GM18870 (cell line): ENCODE data around the gene DOCK3.
"Not testable (repeated sequence)": the region's sequence is repeated elsewhere in the genome, so short reads cannot be mapped to it uniquely, and the experiment has no call there.

ENCODE experiments used
- ATAC-seq: cut with Tn5 transposase; IDR thresholded peaks from one replicate; pipeline ENCODE4 v1.9.1; 2021; ENCODE audit warnings: moderate library complexity; ENCODE audit not compliant: unreplicated experiment

DOCK3 gene

DNA sequence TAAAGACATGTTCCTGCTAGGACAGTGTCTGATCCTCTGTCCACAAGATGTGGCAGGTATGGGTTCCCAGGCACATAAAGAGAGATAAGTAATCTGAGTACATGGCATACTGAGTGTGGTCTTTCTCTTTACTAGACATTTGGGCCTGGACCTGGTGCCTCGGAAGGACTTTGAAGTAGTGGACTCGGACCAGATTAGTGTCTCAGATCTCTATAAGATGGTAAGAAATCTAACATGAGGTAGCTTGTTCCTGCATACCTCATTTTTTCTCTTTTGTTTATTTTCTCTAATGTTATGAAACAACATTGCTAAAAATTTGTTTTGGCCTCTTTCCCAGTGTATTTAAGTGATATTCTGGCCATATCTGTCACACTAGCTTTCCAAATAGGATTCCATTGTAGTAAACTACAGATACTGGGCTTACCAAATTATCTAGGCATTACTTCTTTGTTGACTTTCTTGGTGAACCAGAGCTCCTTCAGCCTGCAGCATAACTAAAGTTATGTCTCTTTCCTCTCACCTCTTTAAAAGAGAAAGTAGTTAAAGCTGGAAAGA lies 400.6 kb downstream of the DOCK3 start:
- ATAC-seq, result no peak

- no peak for ATAC-seq
Observed at GRCh38 chr3:51082363-51082762, 407.6 kb downstream of the DOCK3 start.

DNA sequence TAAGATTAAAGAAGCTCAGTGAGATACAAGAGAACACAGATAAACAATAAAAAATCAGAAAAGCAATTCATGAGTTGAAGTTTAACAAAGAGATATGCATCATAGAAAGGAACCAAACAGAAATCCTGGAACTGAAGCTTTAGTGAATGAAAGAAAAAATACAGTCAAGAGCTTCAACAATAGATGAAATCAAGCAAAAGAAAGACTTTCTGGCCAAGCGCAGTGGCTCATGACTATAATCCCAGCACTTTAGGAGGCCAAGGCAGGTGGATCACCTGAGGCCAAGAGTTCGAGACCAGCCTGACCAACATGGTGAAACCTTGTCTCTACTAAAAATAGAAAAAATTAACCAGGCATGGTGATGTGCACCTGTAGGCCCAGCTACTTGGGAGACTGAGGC lies 408.8 kb downstream of the DOCK3 start:
- no peak for ATAC-seq

DNA sequence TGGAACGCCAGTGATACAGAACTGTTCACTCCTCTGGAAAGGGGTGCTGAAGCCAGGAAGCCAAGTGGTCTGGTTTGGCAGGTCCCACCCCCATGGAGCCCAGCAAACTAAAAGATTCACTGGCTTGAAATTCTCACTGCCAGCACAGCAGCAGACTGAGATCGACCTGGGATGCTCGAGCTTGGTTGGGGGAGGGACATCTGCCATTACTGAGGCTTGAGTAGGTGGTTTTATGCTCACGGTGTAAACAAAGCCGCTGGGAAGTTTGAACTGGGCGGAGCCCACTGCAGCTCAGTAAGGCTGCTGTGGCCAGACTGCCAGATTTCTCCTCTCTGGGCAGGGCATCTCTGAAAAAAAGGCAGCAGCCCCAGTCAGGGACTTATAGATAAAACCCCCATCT lies 417.4 kb downstream of the DOCK3 start:
- ATAC-seq, result not testable (repeated sequence)

DNA sequence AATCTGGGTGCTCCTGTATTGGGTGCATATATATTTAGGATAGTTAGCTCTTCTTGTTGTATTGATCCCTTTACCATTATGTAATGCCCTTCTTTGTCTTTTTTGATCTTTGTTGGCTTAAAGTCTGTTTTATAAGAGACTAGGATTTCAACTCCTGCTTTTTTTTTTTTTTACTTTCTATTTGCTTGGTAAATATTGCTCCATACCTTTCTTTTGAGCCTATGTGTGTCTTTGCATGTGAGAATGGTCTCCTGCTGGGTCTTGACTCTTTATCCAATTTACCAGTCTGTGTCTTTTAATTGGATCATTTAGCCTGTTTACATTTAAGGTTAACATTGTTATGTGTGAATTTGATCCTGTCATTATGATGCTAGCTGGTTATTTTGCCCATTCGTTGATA lies 420.1 kb downstream of the DOCK3 start:
- ATAC-seq, result not testable (repeated sequence)

GRCh38 chr3:51099794-51100535 lies 425.2 kb downstream of the DOCK3 start:
- no peak for ATAC-seq

DNA sequence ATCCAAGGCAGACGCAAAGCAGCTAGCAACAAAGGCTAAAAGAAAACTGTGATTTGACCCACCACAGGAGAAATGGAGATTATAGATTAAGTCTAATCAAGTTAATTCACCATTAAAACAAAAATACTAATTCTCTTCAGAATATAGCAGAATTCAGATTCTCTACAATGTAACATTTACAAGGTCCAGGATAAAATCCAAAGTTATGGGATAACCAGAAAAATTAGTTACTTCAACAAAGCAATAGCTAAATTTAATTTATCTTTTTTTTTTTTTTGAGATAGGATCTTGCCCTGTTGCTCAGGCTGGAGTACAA lies 425.8 kb downstream of the DOCK3 start:
- ATAC-seq, result no peak

- no peak for ATAC-seq
Observed at GRCh38 chr3:51102396-51102795, 427.7 kb downstream of the DOCK3 start.

- no peak for ATAC-seq
Observed at GRCh38 chr3:51106242-51106876, 431.6 kb downstream of the DOCK3 start.

GRCh38 chr3:51110586-51110985 lies 435.9 kb downstream of the DOCK3 start:
- no peak for ATAC-seq

- no peak for ATAC-seq
Observed at GRCh38 chr3:51122944-51123343, 448.2 kb downstream of the DOCK3 start.

GRCh38 chr3:51123531-51123930 lies 448.8 kb downstream of the DOCK3 start:
- no peak for ATAC-seq

DNA sequence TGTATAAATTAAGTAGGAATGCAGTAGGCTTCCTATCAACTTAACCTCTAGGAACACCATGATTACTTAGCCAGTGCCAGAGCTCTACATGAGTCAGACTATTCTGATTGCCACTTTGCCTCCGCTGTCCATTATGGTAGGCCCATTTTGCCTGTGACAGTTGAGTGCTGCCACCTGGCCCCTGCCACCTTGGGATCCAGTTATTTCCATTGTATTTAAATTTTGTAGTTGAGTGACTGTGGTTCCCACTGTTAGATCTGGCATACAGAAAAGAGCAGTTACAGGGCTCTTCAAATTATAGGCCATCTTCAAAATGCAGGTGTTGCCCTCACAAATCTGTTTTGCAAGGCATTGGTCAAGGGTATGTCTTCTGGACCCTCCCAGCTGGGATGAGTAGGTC lies 456.9 kb downstream of the DOCK3 start:
- not testable (repeated sequence) for ATAC-seq

DNA sequence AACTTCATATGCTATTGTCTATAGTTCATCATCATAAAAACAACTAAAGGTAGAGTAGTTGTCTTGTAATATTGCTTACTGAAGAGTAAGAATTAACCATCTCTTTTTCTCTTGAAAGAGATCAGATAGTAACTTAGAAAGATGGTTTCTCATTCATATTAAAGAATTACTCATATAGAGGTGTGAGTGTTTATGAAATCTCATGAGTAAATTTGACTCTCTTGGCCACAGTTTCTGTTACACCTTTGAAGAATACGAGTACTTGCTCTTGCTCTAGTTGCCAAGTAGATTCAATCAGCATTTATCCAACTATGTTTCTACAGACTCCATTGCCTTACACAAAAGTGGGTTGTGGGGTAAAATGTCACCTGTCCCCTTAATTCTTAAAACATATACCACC lies 463.0 kb downstream of the DOCK3 start:
- no peak for ATAC-seq

- ATAC-seq, result no peak
Observed at GRCh38 chr3:51139616-51140015, 464.9 kb downstream of the DOCK3 start.

GRCh38 chr3:51141573-51141972 lies 466.8 kb downstream of the DOCK3 start:
- ATAC-seq, result no peak

- no peak for ATAC-seq
Observed at GRCh38 chr3:51145811-51146585, 471.3 kb downstream of the DOCK3 start.

DNA sequence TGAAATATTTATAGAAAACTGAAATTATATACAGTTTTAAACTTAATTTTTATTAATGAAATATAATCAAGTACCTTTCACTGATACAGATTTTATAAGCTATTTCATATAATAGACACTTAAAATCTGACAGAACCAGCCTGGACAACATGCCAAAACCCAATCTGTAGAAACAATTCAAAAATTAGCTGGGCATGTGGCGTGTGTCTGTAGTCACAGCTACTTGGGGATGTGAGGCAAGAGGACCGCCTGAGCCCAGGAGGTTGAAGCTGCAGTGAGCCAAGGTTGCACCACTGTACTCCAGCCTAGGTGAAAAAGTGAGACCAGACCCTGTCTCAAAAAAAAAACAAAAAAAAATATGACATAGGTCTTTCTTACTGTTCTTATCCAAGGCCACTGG lies 472.1 kb downstream of the DOCK3 start:
- no peak for ATAC-seq

GRCh38 chr3:51156147-51156546 lies 481.4 kb downstream of the DOCK3 start:
- ATAC-seq, result no peak

GRCh38 chr3:51163051-51163450 lies 488.3 kb downstream of the DOCK3 start:
- ATAC-seq, result no peak

GRCh38 chr3:51173518-51174271 lies 499.0 kb downstream of the DOCK3 start:
- ATAC-seq, result no peak
